ENCODE results near the gene HPN. TPM values are rescaled to one million over a fixed set of nuclear protein-coding genes. Genes with fewer than 3 reads are reported as not detected.

HPN gene
- total and polyA plus RNA-seq, 2 of the 13 experiments (the other 11 are each of a cell fraction or from before 2014, with no cell fraction given): 46.7 to 261 TPM

DNA sequence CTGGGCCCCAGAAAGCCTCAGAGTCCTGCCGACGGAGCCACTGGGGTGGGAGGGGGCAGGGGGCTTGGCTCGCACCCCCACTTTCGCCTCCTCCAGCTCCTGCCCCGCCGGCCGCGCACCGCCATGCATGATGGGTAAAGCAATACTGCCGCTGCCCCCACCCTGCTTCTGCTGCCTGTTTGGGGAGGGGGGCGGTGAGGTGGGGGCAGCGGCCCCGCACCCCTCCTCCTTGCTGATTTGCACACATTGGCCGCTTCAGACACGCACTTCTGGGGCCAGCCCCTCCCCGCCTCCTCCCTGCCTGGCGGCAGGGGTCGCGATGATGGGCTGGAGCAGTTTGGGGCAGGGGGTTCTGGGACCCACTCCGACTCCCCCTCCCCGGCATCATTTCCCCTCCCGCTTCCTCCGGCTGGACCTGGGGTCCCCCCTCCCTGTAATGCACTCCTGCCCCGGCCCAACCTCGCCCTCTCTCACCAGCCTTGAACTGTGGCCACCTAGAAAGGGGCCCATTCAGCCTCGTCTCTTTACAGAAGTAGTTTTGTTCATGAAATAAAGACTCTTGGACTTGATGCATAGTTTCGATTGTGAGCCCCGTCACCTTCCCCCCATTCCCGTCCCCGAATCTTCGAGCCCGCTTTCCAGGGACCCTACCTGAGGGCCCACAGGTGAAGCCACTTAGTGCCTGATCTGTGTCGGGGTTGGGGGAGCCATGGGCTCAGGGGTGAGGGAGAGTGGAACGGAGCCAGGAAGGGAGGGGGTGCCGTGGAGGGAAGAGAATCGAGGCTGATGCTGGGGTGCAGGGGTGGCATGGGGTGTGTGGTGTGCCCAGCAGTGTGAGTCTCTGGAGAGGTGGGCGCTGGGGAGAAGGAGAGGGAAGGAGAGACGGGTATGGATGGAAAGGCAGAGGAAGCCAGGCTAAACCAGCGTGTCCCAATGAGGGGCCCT is 1.4 kb upstream of the HPN start (continued):
- TF ChIP-seq, protein P1, sequence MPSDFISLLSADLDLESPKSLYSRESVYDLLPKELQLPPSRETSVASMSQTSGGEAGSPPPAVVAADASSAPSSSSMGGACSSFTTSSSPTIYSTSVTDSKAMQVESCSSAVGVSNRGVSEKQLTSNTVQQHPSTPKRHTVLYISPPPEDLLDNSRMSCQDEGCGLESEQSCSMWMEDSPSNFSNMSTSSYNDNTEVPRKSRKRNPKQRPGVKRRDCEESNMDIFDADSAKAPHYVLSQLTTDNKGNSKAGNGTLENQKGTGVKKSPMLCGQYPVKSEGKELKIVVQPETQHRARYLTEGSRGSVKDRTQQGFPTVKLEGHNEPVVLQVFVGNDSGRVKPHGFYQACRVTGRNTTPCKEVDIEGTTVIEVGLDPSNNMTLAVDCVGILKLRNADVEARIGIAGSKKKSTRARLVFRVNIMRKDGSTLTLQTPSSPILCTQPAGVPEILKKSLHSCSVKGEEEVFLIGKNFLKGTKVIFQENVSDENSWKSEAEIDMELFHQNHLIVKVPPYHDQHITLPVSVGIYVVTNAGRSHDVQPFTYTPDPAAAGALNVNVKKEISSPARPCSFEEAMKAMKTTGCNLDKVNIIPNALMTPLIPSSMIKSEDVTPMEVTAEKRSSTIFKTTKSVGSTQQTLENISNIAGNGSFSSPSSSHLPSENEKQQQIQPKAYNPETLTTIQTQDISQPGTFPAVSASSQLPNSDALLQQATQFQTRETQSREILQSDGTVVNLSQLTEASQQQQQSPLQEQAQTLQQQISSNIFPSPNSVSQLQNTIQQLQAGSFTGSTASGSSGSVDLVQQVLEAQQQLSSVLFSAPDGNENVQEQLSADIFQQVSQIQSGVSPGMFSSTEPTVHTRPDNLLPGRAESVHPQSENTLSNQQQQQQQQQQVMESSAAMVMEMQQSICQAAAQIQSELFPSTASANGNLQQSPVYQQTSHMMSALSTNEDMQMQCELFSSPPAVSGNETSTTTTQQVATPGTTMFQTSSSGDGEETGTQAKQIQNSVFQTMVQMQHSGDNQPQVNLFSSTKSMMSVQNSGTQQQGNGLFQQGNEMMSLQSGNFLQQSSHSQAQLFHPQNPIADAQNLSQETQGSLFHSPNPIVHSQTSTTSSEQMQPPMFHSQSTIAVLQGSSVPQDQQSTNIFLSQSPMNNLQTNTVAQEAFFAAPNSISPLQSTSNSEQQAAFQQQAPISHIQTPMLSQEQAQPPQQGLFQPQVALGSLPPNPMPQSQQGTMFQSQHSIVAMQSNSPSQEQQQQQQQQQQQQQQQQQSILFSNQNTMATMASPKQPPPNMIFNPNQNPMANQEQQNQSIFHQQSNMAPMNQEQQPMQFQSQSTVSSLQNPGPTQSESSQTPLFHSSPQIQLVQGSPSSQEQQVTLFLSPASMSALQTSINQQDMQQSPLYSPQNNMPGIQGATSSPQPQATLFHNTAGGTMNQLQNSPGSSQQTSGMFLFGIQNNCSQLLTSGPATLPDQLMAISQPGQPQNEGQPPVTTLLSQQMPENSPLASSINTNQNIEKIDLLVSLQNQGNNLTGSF (CRISPR knock-in tag; IDR thresholded peaks at IDR 0.05): no peak
- TF ChIP-seq SOX5 (CRISPR knock-in tag; IDR thresholded peaks at IDR 0.05; ENCODE audit: borderline replicate concordance) (peak; percentile 26; the same call in 1 of the 2 replicates), ATAD3A (CRISPR knock-in tag; IDR thresholded peaks at IDR 0.05) (no peak), RFX5 (IDR thresholded peaks at IDR 0.05; ENCODE audit: low read depth, low read length) (no peak), ZNF446 (CRISPR knock-in tag; IDR thresholded peaks at IDR 0.05) (no peak)
